H1 (cell line): ENCODE measurements around the gene HLA-DMB. TPM values are rescaled to one million over a fixed set of nuclear protein-coding genes. Genes with fewer than 3 reads are reported as not detected.

Source experiments
- CTCF ChIA-PET: fragments of 300-600 bp; sonication (Branson Sonifier 250); formaldehyde crosslinking; loops from one replicate; lab custom pipeline; 2021; ENCODE audit not compliant: partially characterized antibody; lab: Charles Lee
- POLR2A ChIA-PET: fragments of 300-600 bp; sonication (Branson Sonifier 250); formaldehyde crosslinking; loops from one replicate; lab custom pipeline; 2021; ENCODE audit warnings: inconsistent platforms; ENCODE audit not compliant: partially characterized antibody; lab: Charles Lee
- DNase-seq, 2 experiments: peaks; one replicate each; pipeline versions ENCODE4 v3.0.0 to v3.0.0-alpha.2; 2010 to 2022; ENCODE audit warnings: low spot score in 2 of 2, low read depth in 1 of 2, mixed read lengths in 1 of 2
- FAIRE-seq: peaks from 2 replicates; lab custom pipeline; 2011; peaks lifted over from hg19 to GRCh38; lab: Jason Lieb, UNC
- H2AFZ ChIP-seq: 2 replicates; pipeline ENCODE4 v1.8.1; 2012; ENCODE audit warnings: low read length, inconsistent platforms
- H2AK5ac ChIP-seq: 2 replicates; pipeline ENCODE4 v1.6.1; 2013; ENCODE audit warnings: low read depth, low read length
- H2BK120ac ChIP-seq: replicated peaks from 2 replicates; pipeline ENCODE3; 2013; ENCODE audit warnings: low read depth, low read length, inconsistent platforms
- H2BK12ac ChIP-seq: 2 replicates; pipeline ENCODE4 v1.6.1; 2013; ENCODE audit warnings: low read depth, low read length
- H2BK15ac ChIP-seq: 2 replicates; pipeline ENCODE4 v1.6.1; 2013; ENCODE audit warnings: low read length
- H2BK20ac ChIP-seq: 2 replicates; pipeline ENCODE4 v1.6.1; 2013; ENCODE audit warnings: low read length
- H2BK5ac ChIP-seq: 2 replicates; pipeline ENCODE4 v1.6.1; 2013; ENCODE audit warnings: low read depth, low read length
- H3K14ac ChIP-seq: 2 replicates; pipeline ENCODE4 v1.6.1; 2013; ENCODE audit warnings: inconsistent platforms; ENCODE audit not compliant: insufficient read length
- H3K18ac ChIP-seq: 2 replicates; pipeline ENCODE4 v1.6.1; 2013; ENCODE audit warnings: low read length; ENCODE audit errors: extremely low read depth
- H3K23ac ChIP-seq: 2 replicates; pipeline ENCODE4 v1.6.1; 2013; ENCODE audit warnings: inconsistent platforms; ENCODE audit not compliant: insufficient read length
- H3K23me2 ChIP-seq: 2 replicates; pipeline ENCODE4 v1.6.1; 2013; ENCODE audit warnings: low read depth, low read length
- H3K27ac ChIP-seq: 2 replicates; pipeline ENCODE4 v1.6.1; 2011; ENCODE audit warnings: low read depth, low read length, inconsistent platforms
- H3K27me3 ChIP-seq, 4 experiments: replicated peaks in 1 of 4; 1 replicate in 1 of 4; 2 replicates in 3 of 4; pipeline versions ENCODE4 v1.6.1 to v1.8.1; 2011 to 2013; ENCODE audit warnings: low read length in 3 of 4, mild to moderate bottlenecking in 3 of 4, inconsistent platforms in 2 of 4, mixed read lengths in 2 of 4, moderate library complexity in 1 of 4; ENCODE audit not compliant: control insufficient read depth in 3 of 4, insufficient read depth in 3 of 4; ENCODE audit errors: extremely low read depth in 1 of 4
- H3K36me3 ChIP-seq, 4 experiments: 2 replicates each; pipeline versions ENCODE4 v1.6.1 to v1.8.1; 2011 to 2013; ENCODE audit warnings: mild to moderate bottlenecking in 4 of 4, low read length in 3 of 4, moderate library complexity in 2 of 4, control low read depth in 1 of 4, inconsistent platforms in 1 of 4; ENCODE audit not compliant: insufficient read depth in 4 of 4, control insufficient read depth in 2 of 4
- H3K4ac ChIP-seq: replicated peaks from 2 replicates; pipeline ENCODE3; 2013; ENCODE audit warnings: low read length, low read depth, mixed read lengths, inconsistent platforms; ENCODE audit not compliant: insufficient read length
- H3K4me1 ChIP-seq, 4 experiments: replicated peaks in 1 of 4; 1 replicate in 1 of 4; 2 replicates in 3 of 4; pipeline versions ENCODE4 v1.6.1 to v1.8.1; 2011 to 2013; ENCODE audit warnings: low read length in 3 of 4, inconsistent platforms in 2 of 4, mixed read lengths in 1 of 4; ENCODE audit not compliant: insufficient read depth in 4 of 4, control insufficient read depth in 3 of 4
- H3K4me2 ChIP-seq, 2 experiments: 2 replicates each; pipeline versions ENCODE4 v1.6.1 to v1.8.1; 2011 to 2013; ENCODE audit warnings: low read depth in 2 of 2, low read length in 2 of 2, control low read depth in 1 of 2, inconsistent platforms in 1 of 2, mild to moderate bottlenecking in 1 of 2; ENCODE audit not compliant: insufficient read depth in 1 of 2
- H3K4me3 ChIP-seq, 4 experiments: fragments of 200-600, 300-600 bp in 1 of 4; sonication (generic), shearing (Covaris generic), sonication (Bioruptor Twin) in 1 of 4; 2 replicates each; pipeline versions ENCODE4 v1.5.1 to v1.8.1; 2011 to 2016; ENCODE audit warnings: low read length in 4 of 4, low read depth in 3 of 4, control low read depth in 2 of 4, inconsistent platforms in 2 of 4, mild to moderate bottlenecking in 2 of 4, mixed read lengths in 1 of 4, moderate library complexity in 1 of 4; ENCODE audit not compliant: insufficient read depth in 2 of 4; ENCODE audit errors: extremely low read depth in 1 of 4
- H3K56ac ChIP-seq: replicated peaks from 2 replicates; pipeline ENCODE3; 2013; ENCODE audit warnings: low read depth, mild to moderate bottlenecking, mixed read lengths, low read length, inconsistent platforms; ENCODE audit not compliant: insufficient read length
- H3K79me1 ChIP-seq: 2 replicates; pipeline ENCODE4 v1.6.1; 2013; ENCODE audit warnings: low read depth, low read length, control low read depth
- H3K79me2 ChIP-seq, 2 experiments: 2 replicates each; pipeline versions ENCODE4 v1.6.1 to v1.8.1; 2012 to 2013; ENCODE audit warnings: low read length in 2 of 2, mild to moderate bottlenecking in 2 of 2, inconsistent platforms in 1 of 2; ENCODE audit not compliant: insufficient read depth in 2 of 2, control insufficient read depth in 1 of 2
- H3K9ac ChIP-seq, 4 experiments: replicated peaks in 1 of 4; 1 replicate in 1 of 4; 2 replicates in 3 of 4; pipeline versions ENCODE4 v1.6.1 to v1.8.1; 2011 to 2013; ENCODE audit warnings: low read depth in 3 of 4, low read length in 3 of 4, control low read depth in 2 of 4, mild to moderate bottlenecking in 2 of 4, moderate library complexity in 2 of 4, inconsistent platforms in 1 of 4; ENCODE audit errors: extremely low read depth in 1 of 4
- H3K9me3 ChIP-seq, 2 experiments: 2 replicates each; pipeline versions ENCODE4 v1.6.1 to v1.8.1; 2012 to 2013; ENCODE audit warnings: mild to moderate bottlenecking in 2 of 2, moderate library complexity in 2 of 2, control low read depth in 1 of 2, inconsistent platforms in 1 of 2, low read depth in 1 of 2, low read length in 1 of 2, mixed read lengths in 1 of 2; ENCODE audit not compliant: insufficient read depth in 2 of 2
- H4K20me1 ChIP-seq, 2 experiments: replicated peaks in 1 of 2; 2 replicates each; pipeline versions ENCODE3 to v1.8.1; 2011 to 2013; ENCODE audit warnings: inconsistent platforms in 2 of 2, low read length in 2 of 2, mild to moderate bottlenecking in 1 of 2; ENCODE audit not compliant: insufficient read depth in 2 of 2, control insufficient read depth in 1 of 2
- H4K5ac ChIP-seq: 2 replicates; pipeline ENCODE4 v1.6.1; 2013; ENCODE audit warnings: low read length, low read depth, mixed read lengths, inconsistent platforms; ENCODE audit not compliant: insufficient read length
- H4K8ac ChIP-seq: 2 replicates; pipeline ENCODE4 v1.8.0; 2013; ENCODE audit warnings: mild to moderate bottlenecking, moderate library complexity, low read length, inconsistent platforms; ENCODE audit not compliant: insufficient read depth; ENCODE audit errors: extremely low read depth
- H4K91ac ChIP-seq: replicated peaks from 2 replicates; pipeline ENCODE3; 2013; ENCODE audit warnings: low read length, mixed read lengths, inconsistent platforms; ENCODE audit not compliant: insufficient read length
- HDAC2 ChIP-seq, 2 experiments: fragments of 300-600 bp in 1 of 2; sonication (generic) in 1 of 2; IDR thresholded peaks; 2 replicates each; pipeline ENCODE4 v1.6.1; 2011 to 2012; ENCODE audit warnings: low read depth in 2 of 2, low read length in 2 of 2, mild to moderate bottlenecking in 2 of 2, moderate library complexity in 2 of 2, borderline replicate concordance in 1 of 2, inconsistent platforms in 1 of 2
- JUN ChIP-seq: IDR thresholded peaks from 2 replicates; pipeline ENCODE4 v1.6.1; 2011; ENCODE audit warnings: low read depth, mild to moderate bottlenecking, improper control_type of control experiment, low read length
- TCF12 ChIP-seq: IDR thresholded peaks from 2 replicates; pipeline ENCODE4 v1.6.1; 2011; ENCODE audit warnings: low read depth, mild to moderate bottlenecking, low read length
- WGBS, 2 experiments: shearing (Covaris generic) in 1 of 2; methylation state at CpG; one replicate each; pipeline versions ENCODE4 v1.1.6 to v1.1.7; 2013 to 2015; ENCODE audit warnings: low lambda C conversion rate in 2 of 2, mixed read lengths in 2 of 2, inconsistent platforms in 1 of 2, low coverage in 1 of 2, missing lambda C conversion rate in 1 of 2; ENCODE audit not compliant: insufficient replicate concordance in 2 of 2, insufficient coverage in 1 of 2, insufficient read length in 1 of 2; ENCODE audit errors: extremely low coverage in 1 of 2, missing lambda C conversion rate in 1 of 2; 5-methylcytosine and 5-hydroxymethylcytosine counted together
- polyA plus RNA-seq, 7 experiments: library from polyadenylated mRNA; depleted of rRNA in 3 of 7; stranded (reverse) in 5 of 7; unstranded in 2 of 7; fragments of >200 nt in 5 of 7; fragments of 200-250 nt in 2 of 7; gene quantifications; 1 replicate in 5 of 7; 2 replicates in 1 of 7; 4 replicates in 1 of 7; pipeline versions ENCODE4 v1.2.1 to v1.2.3, GENCODE V29; 2011 to 2013; ENCODE audit warnings: missing spikeins in 2 of 7, mixed read lengths in 2 of 7
- total RNA-seq: library from RNA; stranded (reverse); fragmentation: NEBNext Ultra II Directional; extraction: Animal tissue kit (Norgen Biotek cat#: 25700); gene quantifications from 2 replicates; pipeline ENCODE4 v1.2.1, GENCODE V29; 2021

HLA-DMB gene
- total and polyA plus RNA-seq, 2 of the 8 experiments (the other 6 are each of a cell fraction or from before 2014, with no cell fraction given): 2.7 to 4.7 TPM

- FAIRE-seq: no peak
- POLR2A ChIA-PET: interaction anchor here (0.6 kb wide), 1 partner anchor 16 kb away, joined by 3 read pairs; no protein-coding TSS in a partner anchor
- TF ChIP-seq TCF12 (no peak), JUN (no peak), HDAC2 (IDR thresholded peaks at IDR 0.05; ENCODE audit: borderline replicate concordance in 1 of 2, low read depth in 2 of 2, low read length in 2 of 2) (no peak)
Measured at GRCh38 chr6:32889533-32889932, 51.3 kb downstream of the HLA-DMB start.

More at GRCh38 chr6:32889533-32889932, 51.3 kb downstream of the HLA-DMB start:
- no peaks in the 10 kb centered on the region for H3K79me1 ChIP-seq
- H4K91ac ChIP-seq: no peak overlapping the region
- H3K4me1 ChIP-seq: no peaks in the 10 kb centered on the region
- no peaks in the 10 kb centered on the region for H3K27me3 ChIP-seq
- no peak overlapping the region for H3K18ac ChIP-seq
- H3K23ac ChIP-seq: no peak overlapping the region
- H3K79me2 ChIP-seq: no peaks in the 10 kb centered on the region
- H2AK5ac ChIP-seq: no peak overlapping the region
- H3K9ac ChIP-seq: no peak overlapping the region
- no peak overlapping the region for H2BK15ac ChIP-seq
- H4K8ac ChIP-seq: no peak overlapping the region
- H2BK120ac ChIP-seq: no peak overlapping the region
- H4K5ac ChIP-seq: no peak overlapping the region
- H3K4me2 ChIP-seq: no peak overlapping the region
- H2BK20ac ChIP-seq: no peak overlapping the region
- 94% methylated on average over 1 of the region's 1 CpG; no CpG with 5 or more reads in 1 of the 2 experiments for WGBS, 2 experiments
- no peak overlapping the region for H3K4ac ChIP-seq
- H3K14ac ChIP-seq: no peak overlapping the region
- CTCF ChIA-PET: interaction anchor here (0.8 kb wide), 1 partner anchor 456 kb away, joined by 4 read pairs; no protein-coding TSS in a partner anchor
- no peaks in the 10 kb centered on the region for H3K36me3 ChIP-seq
- no peak overlapping the region for H3K4me3 ChIP-seq
- H2AFZ ChIP-seq: no peak overlapping the region
- H3K9me3 ChIP-seq: no peaks in the 10 kb centered on the region
- peaks cover 2% of the 10 kb centered on the region; the same call in 1 of the 2 replicates for H3K23me2 ChIP-seq
- H3K56ac ChIP-seq: no peak overlapping the region
- H4K20me1 ChIP-seq: peaks cover 0 to 2% of the 10 kb centered on the region in 2 experiments
- H2BK12ac ChIP-seq: no peak overlapping the region
- H3K27ac ChIP-seq: no peak overlapping the region
- no peak for DNase-seq
- no peak overlapping the region for H2BK5ac ChIP-seq
